Measurements from ENCODE around the gene CARD9. TPM values are rescaled to one million over a fixed set of nuclear protein-coding genes. Genes with fewer than 3 reads are reported as not detected.

CARD9 gene
- total and polyA plus RNA-seq, 7 donors: 0.26 to 1.1 (median 0.56) TPM

DNA sequence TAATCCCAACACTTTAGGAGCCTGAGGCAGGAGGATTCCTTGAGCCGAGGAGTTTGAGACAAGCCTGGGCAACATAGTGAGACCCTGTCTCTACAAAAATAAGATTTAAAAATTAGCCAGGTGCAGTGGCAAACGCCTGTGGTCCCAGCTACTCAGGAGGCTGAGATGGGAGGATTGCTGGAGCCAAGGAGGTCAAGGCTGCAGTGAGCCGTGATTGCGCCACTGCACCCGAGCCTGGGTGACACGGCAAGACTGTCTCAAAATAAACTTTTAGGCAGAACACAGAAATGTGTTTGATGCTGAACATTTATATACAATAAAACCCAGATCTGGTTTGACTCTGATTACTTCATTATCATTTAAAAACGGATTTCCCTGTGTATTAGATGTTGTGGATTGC is 32.0 kb upstream of the CARD9 start:
- Histone ChIP-seq H3K36me3 (ENCODE audit: insufficient read depth in 1 of 2, low read depth in 1 of 2) (peaks cover 0 to 62% of the 10 kb centered on the region in 2 donors), H3K4me1 (peaks cover 9% of the 10 kb centered on the region), H3K27me3 (ENCODE audit: insufficient read depth in 3 of 3, low read length in 2 of 3) (no peaks in the 10 kb centered on the region), H3K27ac (no peak overlapping the region), H3K9me3 (no peaks in the 10 kb centered on the region), H3K4me3 (no peak overlapping the region)
- DNase-seq (no peak), ATAC-seq (no peak)
- 79 to 91% (median 82%) methylated on average over 7 of the region's 7 CpGs for WGBS, 3 donors
- intact Hi-C loops (cut with DNase I): no loop called here
- TF ChIP-seq CTCF (IDR thresholded peaks at IDR 0.05): no peak

GRCh38 chr9:136404801-136405136 is 31.3 kb upstream of the CARD9 start:
- no peak overlapping the region for H3K27ac ChIP-seq
- no peaks in the 10 kb centered on the region for H3K27me3 ChIP-seq (ENCODE audit: insufficient read depth in 3 of 3, low read length in 2 of 3)
- ATAC-seq (no peak), DNase-seq (no peak)
- H3K36me3 ChIP-seq (ENCODE audit: insufficient read depth in 1 of 2, low read depth in 1 of 2): peaks cover 0 to 62% of the 10 kb centered on the region in 2 donors
- H3K9me3 ChIP-seq: no peaks in the 10 kb centered on the region
- H3K4me3 ChIP-seq: no peak overlapping the region
- 87 to 91% (median 91%) methylated on average over 13 to 14 of the region's 14 CpGs for WGBS, 3 donors
- TF ChIP-seq CTCF (IDR thresholded peaks at IDR 0.05): no peak
- H3K4me1 ChIP-seq: peaks cover 6% of the 10 kb centered on the region
- intact Hi-C loops (cut with DNase I): no loop called here

GRCh38 chr9:136403915-136404800 is 30.7 kb upstream of the CARD9 start:
- ATAC-seq (no peak), DNase-seq (no peak)
- intact Hi-C loops (cut with DNase I): no loop called here
- TF ChIP-seq CTCF (IDR thresholded peaks at IDR 0.05): no peak
- no peaks in the 10 kb centered on the region for H3K27me3 ChIP-seq (ENCODE audit: insufficient read depth in 3 of 3, low read length in 2 of 3)
- peaks cover 3% of the 10 kb centered on the region for H3K4me1 ChIP-seq
- H3K4me3 ChIP-seq: no peak overlapping the region
- H3K9me3 ChIP-seq: no peaks in the 10 kb centered on the region
- WGBS, 3 donors: 85 to 92% (median 85%) methylated on average over 32 of the region's 32 CpGs
- H3K27ac ChIP-seq: no peak overlapping the region
- peaks cover 0 to 62% of the 10 kb centered on the region in 2 donors for H3K36me3 ChIP-seq (ENCODE audit: insufficient read depth in 1 of 2, low read depth in 1 of 2)

GRCh38 chr9:136403538-136403914 is 30.1 kb upstream of the CARD9 start:
- Histone ChIP-seq H3K9me3 (no peaks in the 10 kb centered on the region), H3K4me1 (peaks cover 9% of the 10 kb centered on the region), H3K27me3 (ENCODE audit: insufficient read depth in 3 of 3, low read length in 2 of 3) (no peaks in the 10 kb centered on the region), H3K27ac (no peak overlapping the region), H3K36me3 (ENCODE audit: insufficient read depth in 1 of 2, low read depth in 1 of 2) (peaks cover 0 to 62% of the 10 kb centered on the region in 2 donors), H3K4me3 (no peak overlapping the region)
- ATAC-seq (no peak), DNase-seq (no peak)
- intact Hi-C loops (cut with DNase I): no loop called here
- TF ChIP-seq CTCF (IDR thresholded peaks at IDR 0.05): no peak
- 90 to 96% (median 91%) methylated on average over 5 of the region's 5 CpGs for WGBS, 3 donors

Measured in psoas muscle (tissue), 8 donors.